Gastroesophageal sphincter (tissue), 4 donors: ENCODE data around the gene SPINK1. TPM values are rescaled to one million over a fixed set of nuclear protein-coding genes. Genes with fewer than 3 reads are reported as not detected.
"Not testable (repeated sequence)": the region's sequence is repeated elsewhere in the genome, so short reads cannot be mapped to it uniquely, and the experiment has no call there.

Experiments used
- ATAC-seq: fragments of 150-250 bp; one replicate; pipeline ENCODE4 v1.9.1; 2016; ENCODE audit warnings: mild to moderate bottlenecking, moderate library complexity
- H3K27ac ChIP-seq, 4 donors: fragments of 200-600 bp; sonication (generic) in 3 of 4; 1 replicate in 3 of 4; 2 replicates in 1 of 4; pipeline ENCODE4 v1.5.1; 2016 to 2019
- H3K27me3 ChIP-seq: fragments of 200-600 bp; sonication (generic); one replicate; pipeline ENCODE4 v1.5.1; 2019
- H3K36me3 ChIP-seq, 2 donors: fragments of 200-600 bp; sonication (generic); one replicate each; pipeline ENCODE4 v1.5.1; 2019; ENCODE audit warnings: control low read depth in 1 of 2
- H3K4me1 ChIP-seq, 3 donors: fragments of 200-600 bp; sonication (generic); 1 replicate in 2 of 3; 2 replicates in 1 of 3; pipeline ENCODE4 v1.5.1; 2016 to 2019; ENCODE audit warnings: control low read depth in 2 of 3
- H3K4me3 ChIP-seq, 2 donors: fragments of 200-600 bp; sonication (generic); one replicate each; pipeline ENCODE4 v1.5.1; 2019; ENCODE audit warnings: mild to moderate bottlenecking in 1 of 2, moderate library complexity in 1 of 2
- H3K9me3 ChIP-seq, 3 donors: fragments of 200-600 bp; sonication (generic); one replicate each; pipeline ENCODE4 v1.5.1; 2017 to 2019; ENCODE audit warnings: control low read depth in 2 of 3
- CTCF ChIP-seq, 4 experiments: fragments of 200-600 bp in 2 of 4; fragments of 450-650 bp in 2 of 4; sonication (generic) in 1 of 4; IDR thresholded peaks; one replicate each; pipeline ENCODE4 v1.5.1; 2017 to 2019; ENCODE audit warnings: antibody characterized with exemption in 4 of 4, mild to moderate bottlenecking in 2 of 4, moderate library complexity in 2 of 4
- EP300 ChIP-seq: sonication (generic); formaldehyde crosslinking; IDR thresholded peaks from one replicate; pipeline ENCODE4 v1.6.1; 2017; ENCODE audit warnings: antibody characterized with exemption, mild to moderate bottlenecking
- POLR2A ChIP-seq, 2 donors: fragments of 450-650 bp; IDR thresholded peaks; one replicate each; pipeline ENCODE4 v1.6.1; 2017; ENCODE audit warnings: antibody characterized with exemption in 2 of 2, mild to moderate bottlenecking in 2 of 2, moderate library complexity in 1 of 2
- POLR2AphosphoS5 ChIP-seq: sonication (generic); formaldehyde crosslinking; IDR thresholded peaks from one replicate; pipeline ENCODE4 v1.6.1; 2017; ENCODE audit warnings: antibody characterized with exemption
- WGBS, 2 donors: methylation state at CpG; one replicate each; pipeline ENCODE4 v1.1.5; 2018; ENCODE audit warnings: low coverage in 1 of 2; 5-methylcytosine and 5-hydroxymethylcytosine counted together
- total RNA-seq, 4 donors: library from RNA; depleted of rRNA; stranded (reverse); fragments of >200 nt; gene quantifications; one replicate each; pipeline ENCODE4 v1.1.0, GENCODE V29; 2016

Gene SPINK1
- total RNA-seq, 4 donors from 2014 or later, result not detected

GRCh38 chr5:147876141-147876540 lies 44.7 kb upstream of the SPINK1 start:
- no peak for ATAC-seq
- no peak overlapping the region for H3K4me3 ChIP-seq
- H3K9me3 ChIP-seq, result no peaks in the 10 kb centered on the region
- TF ChIP-seq EP300 (no peak), CTCF (IDR thresholded peaks at IDR 0.05) (no peak), POLR2AphosphoS5 (no peak), POLR2A (IDR thresholded peaks at IDR 0.05) (no peak)
- H3K27me3 ChIP-seq, result no peaks in the 10 kb centered on the region
- H3K4me1 ChIP-seq, result no peaks in the 10 kb centered on the region
- no peaks in the 10 kb centered on the region for H3K36me3 ChIP-seq
- no peak overlapping the region for H3K27ac ChIP-seq

GRCh38 chr5:147874910-147875367 lies 43.5 kb upstream of the SPINK1 start:
- 38 to 80% methylated on average over 1 to 3 of the region's 3 CpGs for WGBS, 2 donors
- Histone ChIP-seq H3K27ac (no peak overlapping the region), H3K4me3 (no peak overlapping the region), H3K27me3 (no peaks in the 10 kb centered on the region), H3K9me3 (no peaks in the 10 kb centered on the region), H3K36me3 (no peaks in the 10 kb centered on the region), H3K4me1 (no peaks in the 10 kb centered on the region)
- ATAC-seq, result no peak
- TF ChIP-seq CTCF (IDR thresholded peaks at IDR 0.05) (no peak), POLR2AphosphoS5 (no peak), POLR2A (IDR thresholded peaks at IDR 0.05) (no peak), EP300 (no peak)

- 63 to 100% methylated on average over 1 to 3 of the region's 8 CpGs for WGBS, 2 donors
- ATAC-seq, H3K27me3 ChIP-seq: not testable (repeated sequence)
Observed at GRCh38 chr5:147874118-147874875, 42.8 kb upstream of the SPINK1 start.

GRCh38 chr5:147872744-147873435 lies 41.4 kb upstream of the SPINK1 start:
- H3K27ac ChIP-seq, H3K4me1 ChIP-seq, H3K4me3 ChIP-seq, H3K9me3 ChIP-seq, ATAC-seq, H3K36me3 ChIP-seq, H3K27me3 ChIP-seq: not testable (repeated sequence)
- WGBS, 2 donors, result 76 to 77% methylated on average over 8 to 16 of the region's 16 CpGs

More at GRCh38 chr5:147874118-147874875, 42.8 kb upstream of the SPINK1 start:
- H3K4me1 ChIP-seq, H3K27ac ChIP-seq, H3K4me3 ChIP-seq, H3K9me3 ChIP-seq, H3K36me3 ChIP-seq: not testable (repeated sequence)

GRCh38 chr5:147871980-147872549 lies 40.6 kb upstream of the SPINK1 start:
- H3K27me3 ChIP-seq, ATAC-seq, H3K4me1 ChIP-seq, H3K9me3 ChIP-seq, H3K27ac ChIP-seq, H3K4me3 ChIP-seq, H3K36me3 ChIP-seq: not testable (repeated sequence)
- WGBS, 2 donors, result 90 to 95% methylated on average over 2 to 13 of the region's 18 CpGs

- not testable (repeated sequence) for H3K4me3 ChIP-seq, H3K9me3 ChIP-seq, H3K36me3 ChIP-seq, H3K27ac ChIP-seq, H3K4me1 ChIP-seq, H3K27me3 ChIP-seq, ATAC-seq
- WGBS, 2 donors, result 75% methylated on average over 6 of the region's 6 CpGs; no CpG with 5 or more reads in 1 of the 2 donors
Observed at GRCh38 chr5:147869892-147870291, 38.4 kb upstream of the SPINK1 start.

GRCh38 chr5:147869112-147869511 lies 37.6 kb upstream of the SPINK1 start:
- ATAC-seq, result no peak
- H3K27me3 ChIP-seq, result no peaks in the 10 kb centered on the region
- H3K4me3 ChIP-seq, result no peak overlapping the region
- 42 to 57% methylated on average over 3 to 4 of the region's 4 CpGs for WGBS, 2 donors
- no peaks in the 10 kb centered on the region for H3K36me3 ChIP-seq
- TF ChIP-seq POLR2A (IDR thresholded peaks at IDR 0.05), result no peak
- TF ChIP-seq CTCF (IDR thresholded peaks at IDR 0.05), result no peak
- no peak for TF ChIP-seq EP300
- no peak for TF ChIP-seq POLR2AphosphoS5
- H3K9me3 ChIP-seq, result no peaks in the 10 kb centered on the region
- peaks cover 0 to 4% (median 0%) of the 10 kb centered on the region in 3 donors for H3K4me1 ChIP-seq
- no peak overlapping the region for H3K27ac ChIP-seq
